OCI-M2 (cell line): Measurements from ENCODE around the gene AMELY.
"Not testable (repeated sequence)": the region's sequence is repeated elsewhere in the genome, so short reads cannot be mapped to it uniquely, and the experiment has no call there.

Experiments
- DNase-seq: peaks from one replicate; lab custom pipeline; 2025; ENCODE audit not compliant: unreplicated experiment; lab: John Stamatoyannopoulos, UW

Gene AMELY

DNA sequence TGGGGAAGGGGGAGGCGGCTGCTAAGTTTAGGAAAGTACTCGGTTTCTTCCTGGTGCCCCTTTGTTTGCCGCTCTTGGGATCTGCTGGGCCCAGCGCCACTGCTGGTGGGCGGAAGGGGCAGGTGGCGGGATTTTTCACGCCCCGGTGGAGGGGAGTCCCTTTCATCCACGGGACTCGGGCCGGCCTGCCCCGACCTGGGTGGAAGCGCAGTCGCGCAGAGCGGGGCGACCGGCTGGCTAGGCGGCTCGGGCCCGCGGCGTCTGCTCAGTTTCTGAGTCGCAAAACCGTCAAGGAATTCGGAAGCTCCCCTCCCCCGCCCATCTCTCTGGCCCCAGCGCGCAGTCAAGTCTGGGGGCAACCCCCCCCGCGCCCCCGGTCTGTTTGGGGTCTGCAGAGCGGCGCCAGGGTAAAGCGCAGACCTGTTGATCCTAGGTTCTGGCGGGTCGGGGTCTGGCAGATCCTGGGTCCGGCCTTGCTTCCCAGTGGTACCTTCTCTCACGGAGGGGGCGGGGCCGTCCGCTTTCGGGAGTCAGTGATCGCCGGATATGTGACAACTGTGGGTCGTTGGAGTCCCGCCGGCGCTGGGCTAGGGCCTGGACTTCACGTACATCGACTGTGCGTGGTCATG lies at the start of gene AMELY:
AMELY (minus strand) TSS at position 500 of the 629 bp plus-strand sequence. CDS start 39,144 bp downstream, outside the sequence.
- DNase-seq: no peak

DNA sequence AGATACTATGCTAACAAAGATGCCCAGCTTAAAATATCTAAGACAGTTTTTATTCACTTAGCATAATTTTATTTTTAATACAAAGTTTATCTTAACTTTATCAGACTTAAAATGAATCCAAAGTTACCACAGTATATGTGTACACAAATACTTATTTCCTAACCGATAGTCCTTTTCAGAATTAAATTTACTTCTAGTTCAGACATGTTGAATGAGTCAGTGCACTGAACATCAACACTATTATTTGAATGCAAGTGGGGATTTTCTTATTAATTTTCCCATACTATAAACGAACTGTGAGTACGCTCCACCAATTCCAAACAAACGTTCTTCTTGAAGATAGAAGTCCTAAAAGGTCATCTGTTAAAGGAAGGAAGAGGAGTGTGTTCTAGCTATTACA lies 38.4 kb upstream of the AMELY start:
- DNase-seq: no peak

DNA sequence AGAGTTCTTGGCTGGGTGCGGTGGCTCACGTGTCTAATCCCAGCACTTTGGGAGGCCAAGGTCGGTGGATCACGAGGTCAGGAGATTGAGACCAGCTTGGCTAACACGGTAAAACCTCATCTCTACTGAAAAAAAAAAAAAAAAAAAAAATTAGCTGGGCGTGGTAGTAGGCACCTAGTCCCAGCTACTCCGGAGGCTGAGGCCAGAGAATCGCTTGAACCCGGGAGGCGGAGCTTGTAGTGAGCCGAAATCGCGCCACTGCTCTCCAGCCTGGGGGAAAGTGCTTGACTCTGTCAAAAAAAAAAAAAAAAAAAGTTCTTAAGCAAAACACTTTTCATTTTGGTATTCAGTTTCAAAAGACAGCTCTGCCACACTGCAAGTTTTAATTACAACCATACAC lies 36.8 kb upstream of the AMELY start:
- no peak for DNase-seq

DNA sequence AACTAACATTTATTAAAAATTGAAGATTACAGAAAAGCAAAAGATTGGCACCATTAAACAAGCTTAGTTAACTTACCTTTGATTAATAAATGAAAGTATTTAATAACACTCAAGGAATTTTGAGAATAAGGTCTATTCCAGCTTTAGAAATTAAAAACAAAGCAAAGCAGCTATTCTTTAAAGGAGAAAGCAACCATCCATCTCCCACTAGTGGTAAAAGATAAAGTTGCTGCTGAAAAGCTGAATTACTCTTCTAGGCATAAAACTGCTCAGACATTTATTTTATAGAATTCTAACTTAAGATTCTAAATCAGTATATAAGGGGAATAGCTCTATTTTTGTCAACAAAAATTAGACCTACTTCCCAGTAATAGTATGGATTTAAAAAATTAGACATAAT lies 36.1 kb upstream of the AMELY start:
- no peak for DNase-seq

GRCh38 chrY:6935497-6935896 lies 23.9 kb upstream of the AMELY start:
- DNase-seq: no peak

DNA sequence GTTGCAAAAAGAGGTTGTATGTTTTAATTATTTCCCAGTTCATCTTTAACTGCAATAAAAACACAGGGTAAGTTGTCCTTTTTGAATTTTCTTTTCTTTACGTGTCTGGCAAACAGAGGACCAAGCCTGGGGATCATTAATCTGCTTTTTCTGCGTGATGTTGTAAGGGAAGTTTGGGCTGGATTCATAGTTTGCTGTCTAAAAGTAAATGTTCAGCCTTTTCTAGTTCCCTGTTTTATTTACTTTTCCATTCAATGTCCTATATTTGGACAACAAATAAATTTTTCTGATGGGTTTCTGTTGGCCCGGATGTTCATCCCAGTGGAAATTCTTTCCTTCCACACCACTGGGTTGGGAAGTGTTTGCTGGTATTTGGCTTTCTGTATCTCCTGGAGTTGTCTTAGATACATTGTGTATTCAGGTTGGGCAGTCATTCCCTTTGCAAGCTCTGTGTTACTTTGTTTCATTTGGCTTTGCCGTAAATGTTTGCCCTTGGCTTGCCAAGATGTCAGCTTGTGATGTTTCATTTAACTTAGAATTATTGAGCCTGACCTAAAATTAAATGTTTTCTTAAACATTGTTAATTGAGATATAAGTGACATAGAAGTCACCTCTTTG lies 20.3 kb upstream of the AMELY start:
- no peak for DNase-seq

- DNase-seq: no peak
These were observed 17.7 kb upstream of the AMELY start for GRCh38 chrY:6929237-6929636.

- DNase-seq: no peak
These were observed 16.7 kb upstream of the AMELY start for GRCh38 chrY:6928265-6928664.

DNA sequence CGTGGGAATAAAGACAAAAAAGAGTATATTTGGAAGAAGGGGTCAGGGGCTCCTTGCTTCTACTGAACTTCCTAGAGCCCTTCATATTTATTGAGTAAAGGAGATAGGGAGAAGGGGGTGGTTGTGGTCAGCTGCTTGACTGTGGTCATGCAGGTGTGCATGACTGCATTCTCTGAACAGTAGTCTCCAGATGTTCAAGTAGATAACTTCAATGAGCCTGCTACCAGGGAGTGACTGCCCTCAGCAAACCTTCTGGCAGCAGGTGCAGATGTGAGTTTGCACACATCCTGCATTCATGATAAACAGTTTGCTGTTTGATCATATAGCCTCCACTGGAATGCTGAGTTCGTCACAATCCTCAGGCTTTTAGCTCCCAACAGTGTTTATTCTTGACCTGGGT lies 9.5 kb upstream of the AMELY start:
- no peak for DNase-seq

DNA sequence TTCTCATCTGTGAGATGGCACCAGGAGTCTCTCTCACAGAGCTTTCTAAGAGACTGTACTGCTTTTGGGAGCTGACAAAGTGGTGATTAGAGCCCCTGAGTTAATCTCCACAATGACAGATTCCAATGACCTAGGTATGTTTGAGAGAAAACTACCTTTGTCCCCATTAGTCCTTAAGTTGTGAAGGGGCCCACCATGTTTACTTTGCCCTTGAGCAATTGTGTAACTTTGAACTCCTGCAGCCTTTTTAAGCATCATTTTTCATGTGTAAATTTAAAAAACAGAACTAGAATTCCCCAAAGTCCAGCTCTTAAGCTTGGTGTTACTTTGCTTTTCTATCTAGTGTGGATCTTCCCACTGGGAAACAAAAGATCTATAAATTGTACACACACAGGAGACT lies 1.8 kb upstream of the AMELY start:
- no peak for DNase-seq

DNA sequence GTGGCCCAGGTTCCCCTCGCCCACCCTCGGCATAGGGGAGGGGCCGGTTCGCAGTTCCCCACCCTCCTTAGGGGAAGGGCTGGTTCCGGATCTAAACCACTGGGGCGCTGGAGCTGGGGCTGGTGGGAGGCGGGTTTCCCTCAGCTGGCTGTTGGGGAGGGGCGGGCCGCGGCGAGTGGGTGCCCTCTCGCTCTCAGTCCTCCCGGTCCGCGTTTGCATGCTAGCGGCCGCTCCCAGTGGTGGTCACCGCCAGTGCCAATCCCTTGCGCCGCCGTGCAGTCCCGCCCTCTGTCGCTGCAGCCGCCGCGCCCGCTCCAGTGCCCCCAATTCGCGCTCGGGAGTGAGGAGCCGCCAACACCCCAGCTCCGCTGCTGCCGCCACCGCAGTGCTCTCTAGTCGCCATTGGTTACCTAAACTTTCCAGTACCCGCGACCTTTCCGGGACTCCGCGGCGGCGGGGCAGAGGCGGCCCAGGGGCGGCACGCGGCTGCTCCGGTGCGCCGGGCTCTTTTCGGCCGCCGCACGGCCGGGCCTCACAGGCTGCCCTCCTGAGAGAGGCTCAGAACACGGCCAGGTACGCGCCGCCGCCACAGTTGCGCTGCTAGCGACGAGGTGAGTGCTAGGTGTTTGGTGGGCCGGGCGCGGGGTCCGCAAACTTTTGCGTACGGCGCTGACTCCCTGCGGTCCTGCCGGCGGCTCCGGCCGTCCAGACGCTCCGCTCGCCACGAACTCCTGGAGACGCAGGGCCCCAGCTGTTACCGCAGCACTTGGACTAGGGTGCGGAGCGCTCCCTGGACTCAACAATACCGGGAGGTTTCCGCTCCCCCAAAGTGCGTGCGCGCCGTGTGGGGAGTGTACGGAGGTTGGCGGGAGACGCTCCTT lies 940 bp downstream of the AMELY start, which contains the start of gene TBL1Y:
TBL1Y (plus strand) TSS at position 326 of the 881 bp plus-strand sequence. CDS start 114,388 bp downstream, outside the sequence.
- no peak for DNase-seq

GRCh38 chrY:6909856-6910255 lies 1.7 kb downstream of the AMELY start:
- no peak for DNase-seq

DNA sequence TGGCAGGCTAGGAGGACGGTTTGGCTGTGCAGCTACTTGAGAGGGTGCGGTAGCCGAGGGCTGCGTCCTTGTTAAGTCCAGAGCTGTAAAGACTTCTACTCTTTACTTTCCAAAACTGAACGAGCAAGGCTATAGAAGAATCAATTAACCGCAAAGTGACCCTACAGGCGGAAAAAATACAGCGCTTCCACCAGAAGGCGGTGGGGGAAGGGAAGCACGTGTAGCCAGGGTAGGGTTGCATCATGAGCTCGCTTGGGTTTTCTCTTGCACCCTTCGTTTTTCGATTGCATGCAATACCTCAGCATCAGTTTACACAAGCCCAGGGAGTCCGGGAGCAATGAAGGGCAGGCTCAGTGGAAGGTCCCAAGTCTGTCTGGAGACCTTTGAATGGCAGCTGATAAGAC lies 2.4 kb downstream of the AMELY start:
- DNase-seq: no peak

GRCh38 chrY:6908021-6908420 lies 3.5 kb downstream of the AMELY start:
- not testable (repeated sequence) for DNase-seq

- no peak for DNase-seq
These were observed 4.0 kb downstream of the AMELY start for GRCh38 chrY:6907591-6907990.

DNA sequence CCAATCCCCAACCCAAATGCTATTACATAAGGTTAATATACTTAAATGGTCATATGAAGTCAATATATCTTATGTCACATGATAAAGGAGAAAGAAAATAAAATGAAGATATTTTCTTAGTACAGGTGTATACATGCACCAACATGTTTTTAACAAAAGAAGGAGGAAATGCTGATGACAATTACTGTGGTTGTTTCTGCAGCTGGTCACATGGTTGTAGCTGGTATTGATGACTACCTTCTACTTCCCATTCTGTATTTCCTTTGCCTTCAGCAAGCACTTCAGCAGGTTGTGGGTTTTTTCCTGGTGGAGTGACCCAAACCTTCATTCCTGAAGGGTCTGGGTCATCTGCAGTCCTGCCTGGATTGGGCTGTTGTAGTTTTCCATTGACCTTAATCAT lies 9.4 kb downstream of the AMELY start:
- DNase-seq: not testable (repeated sequence)

DNA sequence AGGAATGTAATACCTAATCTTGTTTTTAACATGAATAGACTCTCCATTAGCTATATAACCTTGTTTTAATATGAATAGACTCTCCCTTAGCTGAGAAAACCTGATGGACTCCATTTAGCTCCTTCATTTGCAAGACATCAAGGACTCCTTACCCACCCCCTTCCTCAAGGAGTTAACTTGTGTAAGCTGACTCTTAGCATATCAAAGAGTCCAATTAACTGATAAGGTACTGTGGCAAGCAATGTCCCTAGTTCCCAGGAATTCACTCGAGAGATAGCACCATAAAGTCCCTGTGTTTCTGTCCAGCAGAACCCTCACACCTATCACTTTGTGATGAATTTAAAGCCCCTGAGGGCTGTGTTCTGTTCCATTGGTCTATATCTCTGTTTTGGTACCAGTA lies 16.3 kb downstream of the AMELY start:
- DNase-seq: no peak

DNA sequence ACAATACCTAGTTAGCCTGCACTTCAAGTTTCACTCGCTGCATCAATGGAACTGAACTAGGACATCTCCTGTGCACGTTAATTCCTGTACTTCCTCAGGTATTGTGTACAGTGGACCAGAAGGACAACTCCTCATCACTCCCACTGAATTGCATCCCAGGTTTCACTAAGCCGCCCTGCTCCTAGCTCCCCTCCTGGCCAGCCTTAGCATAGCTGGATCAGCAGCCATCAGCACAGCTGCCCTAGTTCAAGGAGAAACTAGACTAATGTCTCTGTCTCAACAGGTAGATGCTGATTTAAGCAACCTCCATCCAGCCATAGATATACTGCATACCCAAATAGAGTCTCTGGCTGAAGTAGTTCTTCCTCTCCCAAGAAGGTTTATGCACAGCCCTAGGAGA lies 17.1 kb downstream of the AMELY start:
- no peak for DNase-seq

DNA sequence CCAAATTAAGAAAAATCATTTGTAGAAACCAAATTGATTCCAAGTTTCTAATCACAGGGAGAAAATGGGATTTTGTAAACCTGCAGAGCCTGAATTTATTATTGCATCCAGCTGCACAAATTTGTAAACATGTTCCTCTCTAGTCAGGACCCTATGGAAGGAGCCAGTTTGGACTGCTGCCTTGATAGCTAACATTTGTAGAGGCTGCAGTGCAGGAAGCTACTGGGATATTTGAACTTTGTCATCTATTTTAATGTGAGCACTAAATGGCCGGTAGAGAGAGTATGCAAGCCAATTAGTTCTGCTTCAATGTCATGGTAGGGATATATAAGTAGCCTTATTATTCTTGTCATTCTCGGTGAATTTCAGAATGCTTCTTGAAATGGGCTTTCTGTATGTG lies 62.2 kb downstream of the AMELY start:
- no peak for DNase-seq

DNA sequence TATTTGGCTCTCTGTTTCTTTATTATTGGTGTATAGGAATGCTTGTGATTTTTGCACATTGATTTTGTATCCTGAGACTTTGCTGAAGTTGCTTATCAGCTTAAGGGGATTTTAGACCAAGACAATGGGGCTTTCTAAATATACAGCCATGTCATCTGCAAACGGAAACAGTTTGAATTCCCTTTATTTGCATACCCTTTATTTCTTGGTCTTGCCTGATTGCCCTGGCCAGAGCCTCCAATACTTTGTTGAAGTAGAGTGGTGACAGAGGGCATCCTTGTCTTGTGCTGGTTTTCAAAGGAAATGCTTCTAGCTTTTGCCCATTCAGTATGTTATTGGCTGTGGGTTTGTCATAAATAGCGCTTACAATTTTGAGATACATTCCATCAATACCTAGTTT lies 68.9 kb downstream of the AMELY start:
- not testable (repeated sequence) for DNase-seq
